AG10803 (cell line): Measurements from ENCODE around the gene ZNF593OS.

Experiments used
- DNase-seq: peaks from one replicate; pipeline ENCODE4 v3.0.0; 2010; ENCODE audit warnings: low read depth
- H3K4me3 ChIP-seq: 2 replicates; pipeline ENCODE4 v1.5.1; 2011; ENCODE audit warnings: mild to moderate bottlenecking, low read length, control low read depth
- TF ChIP-seq, protein P1 (sequence below): conservative IDR thresholded peaks from 2 replicates; pipeline ENCODE4 v1.5.1; 2011; ENCODE audit warnings: mild to moderate bottlenecking, low read length, control low read depth, inconsistent platforms

The ZNF593OS gene

DNA sequence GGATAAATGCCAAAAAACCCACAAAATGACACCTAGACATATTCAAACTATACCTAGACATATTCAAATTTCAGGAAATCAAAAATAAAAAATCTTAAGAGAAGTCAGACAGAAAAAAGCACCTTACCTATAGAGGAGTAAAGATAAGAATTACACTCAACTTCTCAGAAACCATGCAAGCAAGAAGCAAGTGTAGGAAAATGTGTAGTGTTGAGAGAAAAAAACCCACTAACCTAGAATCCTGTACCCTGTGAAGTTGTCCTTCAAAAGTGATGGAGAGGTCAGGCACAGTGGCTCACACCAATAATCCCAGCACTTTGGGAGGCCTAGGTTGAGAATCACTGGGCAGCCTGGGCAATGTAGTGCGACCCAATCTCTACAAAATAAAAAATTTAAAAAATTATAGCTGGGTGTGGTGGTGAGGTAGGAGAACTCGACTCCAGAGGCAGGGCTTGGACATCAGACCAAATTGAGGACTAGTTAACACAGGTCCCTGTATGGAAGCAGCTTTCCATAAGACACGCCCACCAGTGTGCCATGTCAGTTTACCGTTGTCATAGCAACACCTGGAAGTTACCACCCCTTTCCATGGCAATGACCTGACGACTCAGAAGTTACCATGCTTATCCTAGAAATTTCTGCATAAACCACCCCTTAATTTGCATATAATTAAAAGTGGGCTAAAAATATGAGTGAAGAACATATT lies 39.4 kb downstream of the ZNF593OS start:
- no peak for DNase-seq
- no peak overlapping the region for H3K4me3 ChIP-seq
- TF ChIP-seq, protein P1, sequence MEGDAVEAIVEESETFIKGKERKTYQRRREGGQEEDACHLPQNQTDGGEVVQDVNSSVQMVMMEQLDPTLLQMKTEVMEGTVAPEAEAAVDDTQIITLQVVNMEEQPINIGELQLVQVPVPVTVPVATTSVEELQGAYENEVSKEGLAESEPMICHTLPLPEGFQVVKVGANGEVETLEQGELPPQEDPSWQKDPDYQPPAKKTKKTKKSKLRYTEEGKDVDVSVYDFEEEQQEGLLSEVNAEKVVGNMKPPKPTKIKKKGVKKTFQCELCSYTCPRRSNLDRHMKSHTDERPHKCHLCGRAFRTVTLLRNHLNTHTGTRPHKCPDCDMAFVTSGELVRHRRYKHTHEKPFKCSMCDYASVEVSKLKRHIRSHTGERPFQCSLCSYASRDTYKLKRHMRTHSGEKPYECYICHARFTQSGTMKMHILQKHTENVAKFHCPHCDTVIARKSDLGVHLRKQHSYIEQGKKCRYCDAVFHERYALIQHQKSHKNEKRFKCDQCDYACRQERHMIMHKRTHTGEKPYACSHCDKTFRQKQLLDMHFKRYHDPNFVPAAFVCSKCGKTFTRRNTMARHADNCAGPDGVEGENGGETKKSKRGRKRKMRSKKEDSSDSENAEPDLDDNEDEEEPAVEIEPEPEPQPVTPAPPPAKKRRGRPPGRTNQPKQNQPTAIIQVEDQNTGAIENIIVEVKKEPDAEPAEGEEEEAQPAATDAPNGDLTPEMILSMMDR: no peak

DNA sequence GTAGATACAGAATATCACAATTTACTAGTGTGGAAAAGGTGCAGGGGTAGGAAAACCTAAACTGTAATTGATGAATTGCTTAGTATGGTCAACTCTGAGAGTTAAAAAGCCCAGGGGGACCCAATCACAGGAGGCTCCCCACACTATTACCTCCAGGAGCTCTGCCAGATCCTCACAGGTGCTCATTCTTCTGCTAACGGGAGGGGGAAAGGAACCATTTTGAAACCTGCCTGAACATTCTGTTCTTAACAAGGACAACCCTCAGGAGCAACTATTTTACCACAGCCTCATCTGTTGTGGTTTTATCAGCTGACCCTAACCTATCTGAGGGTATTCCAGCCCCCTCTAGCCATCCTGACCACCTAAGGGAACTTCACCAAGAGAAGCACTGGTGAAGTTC lies 40.9 kb downstream of the ZNF593OS start:
- TF ChIP-seq, protein P1: no peak
- DNase-seq: no peak
- no peak overlapping the region for H3K4me3 ChIP-seq

DNA sequence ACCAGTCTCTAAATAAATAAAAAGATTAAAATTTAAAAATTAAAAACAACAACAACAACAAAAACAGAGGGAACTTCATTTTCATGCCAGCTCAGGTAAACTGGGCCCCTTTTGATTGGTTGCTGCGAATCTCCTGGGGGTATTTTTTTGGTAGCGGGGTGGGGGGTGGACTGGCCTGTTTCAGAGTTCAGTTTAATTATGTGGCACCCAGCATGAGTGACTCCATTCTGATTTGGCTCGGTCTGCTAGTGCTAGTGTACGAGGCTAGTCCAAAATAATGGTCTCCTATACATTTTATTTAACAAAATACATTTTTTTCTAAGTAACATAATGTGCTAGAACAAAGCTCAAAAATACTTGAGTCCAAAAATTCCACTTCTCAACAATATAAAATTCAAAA lies 41.9 kb downstream of the ZNF593OS start:
- TF ChIP-seq, protein P1: no peak
- H3K4me3 ChIP-seq: no peak overlapping the region
- no peak for DNase-seq

DNA sequence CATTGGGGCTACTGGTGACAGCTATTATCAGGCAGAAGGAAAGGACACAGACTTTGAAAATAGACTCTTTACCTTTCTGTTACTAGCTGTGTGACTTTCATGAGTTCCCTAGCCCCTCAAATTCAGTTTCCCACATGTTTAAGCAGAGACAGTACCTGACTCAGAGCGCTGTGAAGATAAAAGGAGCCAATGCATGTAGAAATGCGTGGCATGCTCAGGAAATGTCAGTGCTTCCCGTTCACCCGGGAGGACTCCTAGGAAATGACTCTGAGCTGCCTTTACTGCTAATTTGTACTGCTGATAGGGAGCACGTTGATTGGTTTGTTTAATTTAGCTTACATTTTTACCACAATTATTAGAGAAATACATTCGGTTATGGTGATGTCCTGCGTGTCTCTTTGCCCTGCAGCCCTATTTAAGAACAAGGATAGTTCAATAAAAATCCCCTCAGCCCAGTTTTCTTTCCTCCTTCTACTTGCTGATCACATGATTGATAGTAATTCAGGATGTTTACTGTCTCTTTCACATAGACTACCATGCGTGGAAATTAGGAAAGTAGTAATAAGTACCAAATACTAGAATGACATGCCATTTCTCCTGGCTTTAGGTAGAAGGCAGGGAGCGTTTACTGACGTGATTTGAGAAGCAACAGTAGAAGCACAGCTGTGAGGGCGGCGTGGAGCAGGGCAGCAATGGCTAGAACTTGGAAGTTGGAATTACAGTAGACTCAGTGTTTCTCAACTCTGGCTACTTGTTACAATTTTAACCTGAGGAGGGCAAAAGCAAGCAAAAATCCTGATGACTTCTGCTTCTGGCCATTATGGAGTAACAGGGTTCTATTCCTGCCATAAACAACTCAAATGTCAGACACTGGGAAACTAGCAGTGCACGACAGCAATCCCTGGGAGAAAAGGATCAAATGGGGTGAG lies 44.1 kb downstream of the ZNF593OS start:
- TF ChIP-seq, protein P1: no peak
- H3K4me3 ChIP-seq: no peak overlapping the region
- DNase-seq: no peak

DNA sequence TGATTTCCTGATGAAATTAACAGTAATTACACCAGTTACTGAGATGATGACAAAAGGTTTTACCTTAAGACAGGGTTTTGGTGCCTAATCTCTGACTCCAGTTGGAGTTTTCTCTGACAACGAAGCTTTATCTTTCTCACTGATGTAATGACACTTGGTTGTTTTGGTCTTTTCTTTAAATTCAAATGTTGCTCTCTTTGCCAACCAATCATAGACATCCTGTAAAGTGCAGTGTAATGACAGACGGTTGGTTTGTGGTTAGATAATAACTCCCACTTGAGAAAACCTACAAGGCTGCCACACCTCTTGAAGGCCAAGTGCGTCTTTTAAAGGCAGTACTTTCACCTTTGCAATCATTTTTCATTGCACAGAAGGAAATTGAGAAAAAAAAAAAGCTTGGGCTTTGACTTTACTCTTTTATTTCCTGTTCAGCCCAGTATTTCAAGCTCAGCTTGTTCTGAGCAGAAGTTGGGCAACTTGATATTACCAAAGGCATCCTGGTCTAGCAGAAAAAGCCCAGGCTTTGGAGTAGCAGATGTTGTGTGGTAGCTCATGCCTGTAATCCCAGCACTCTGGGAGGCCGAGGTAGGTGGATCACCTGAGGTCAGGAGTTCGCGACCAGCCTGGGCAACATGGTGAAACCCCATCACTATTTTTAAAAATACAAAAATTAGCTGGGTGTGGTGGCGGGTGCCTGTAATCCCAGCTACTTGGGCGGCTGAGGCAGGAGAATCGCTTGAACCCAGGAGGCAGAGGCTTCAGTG lies 45.1 kb downstream of the ZNF593OS start:
- no peak overlapping the region for H3K4me3 ChIP-seq
- TF ChIP-seq, protein P1: no peak
- no peak for DNase-seq

DNA sequence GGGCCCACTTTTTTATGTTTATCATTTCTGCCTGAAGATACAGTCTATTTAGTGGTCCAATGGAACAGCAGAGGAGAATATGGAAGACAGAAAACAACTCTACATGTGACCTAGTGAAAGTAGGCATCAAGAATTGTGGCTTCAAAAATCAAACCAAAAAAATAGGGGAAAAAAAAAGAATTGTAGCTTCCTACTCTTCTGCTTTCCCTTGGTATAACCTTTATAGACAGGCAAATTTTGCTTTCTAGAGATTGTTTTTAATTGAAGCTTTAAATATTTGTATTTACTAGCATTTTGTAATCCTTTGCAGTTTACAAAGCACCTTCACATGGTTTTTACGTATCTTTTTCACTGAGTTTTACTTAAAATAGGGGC lies 45.7 kb downstream of the ZNF593OS start:
- TF ChIP-seq, protein P1: no peak
- DNase-seq: no peak
- H3K4me3 ChIP-seq: no peak overlapping the region
